ENCODE data around the gene FAM3D.
"Not testable (repeated sequence)": the region's sequence is repeated elsewhere in the genome, so short reads cannot be mapped to it uniquely, and the experiment has no call there.

Gene FAM3D

GRCh38 chr3:58683001-58683458 is 16.5 kb upstream of the FAM3D start:
- DNase-seq: no peak

DNA sequence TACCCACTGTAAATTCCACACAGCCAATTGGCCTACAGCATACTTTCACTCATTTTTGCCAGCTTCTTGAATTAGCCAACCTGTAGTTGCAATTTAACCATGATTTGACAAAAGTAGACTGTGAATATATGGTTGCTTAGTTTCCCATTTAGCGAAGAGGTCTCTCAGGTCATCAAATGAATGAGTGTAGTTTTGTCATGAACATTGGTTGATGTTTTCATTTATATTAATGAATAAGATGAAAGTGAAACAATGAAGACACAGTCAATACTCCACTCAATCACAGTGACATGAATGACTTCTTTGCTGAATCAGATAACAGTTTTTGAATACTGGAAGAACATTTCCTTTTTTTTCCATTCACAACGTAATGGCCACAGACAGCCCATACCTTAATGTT is 15.3 kb upstream of the FAM3D start:
- no peak for DNase-seq

DNA sequence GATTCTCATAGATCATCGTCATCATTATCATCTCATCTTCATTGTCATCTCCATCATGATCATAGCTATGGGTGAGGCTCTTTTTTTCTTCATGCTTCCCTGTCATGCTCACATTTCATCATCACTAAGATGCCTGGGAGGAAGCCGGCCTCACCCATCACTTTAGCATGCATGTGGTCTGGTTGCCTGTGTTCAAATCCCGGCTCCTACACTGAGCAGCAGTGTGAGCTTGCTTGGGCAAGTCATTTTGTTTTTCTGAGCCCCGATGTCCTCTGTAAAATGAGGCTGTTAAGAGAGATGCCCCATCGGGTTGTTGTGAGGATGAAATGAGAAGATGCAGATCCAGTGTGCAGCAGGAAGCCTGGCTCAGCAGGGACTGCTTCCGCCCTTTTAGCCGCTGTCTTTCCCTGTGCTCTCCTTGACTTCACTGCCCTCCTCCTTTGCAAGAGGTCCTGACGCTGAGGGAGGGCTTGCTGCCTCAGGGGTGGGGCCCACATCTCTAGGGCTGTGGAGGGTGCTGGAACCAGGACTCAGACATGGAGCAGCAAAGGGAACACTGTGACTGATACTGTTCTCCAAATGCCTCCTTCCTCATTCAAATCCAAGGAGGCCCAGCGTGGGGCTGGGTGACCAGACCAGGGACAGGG is 14.4 kb upstream of the FAM3D start:
- DNase-seq: no peak

DNA sequence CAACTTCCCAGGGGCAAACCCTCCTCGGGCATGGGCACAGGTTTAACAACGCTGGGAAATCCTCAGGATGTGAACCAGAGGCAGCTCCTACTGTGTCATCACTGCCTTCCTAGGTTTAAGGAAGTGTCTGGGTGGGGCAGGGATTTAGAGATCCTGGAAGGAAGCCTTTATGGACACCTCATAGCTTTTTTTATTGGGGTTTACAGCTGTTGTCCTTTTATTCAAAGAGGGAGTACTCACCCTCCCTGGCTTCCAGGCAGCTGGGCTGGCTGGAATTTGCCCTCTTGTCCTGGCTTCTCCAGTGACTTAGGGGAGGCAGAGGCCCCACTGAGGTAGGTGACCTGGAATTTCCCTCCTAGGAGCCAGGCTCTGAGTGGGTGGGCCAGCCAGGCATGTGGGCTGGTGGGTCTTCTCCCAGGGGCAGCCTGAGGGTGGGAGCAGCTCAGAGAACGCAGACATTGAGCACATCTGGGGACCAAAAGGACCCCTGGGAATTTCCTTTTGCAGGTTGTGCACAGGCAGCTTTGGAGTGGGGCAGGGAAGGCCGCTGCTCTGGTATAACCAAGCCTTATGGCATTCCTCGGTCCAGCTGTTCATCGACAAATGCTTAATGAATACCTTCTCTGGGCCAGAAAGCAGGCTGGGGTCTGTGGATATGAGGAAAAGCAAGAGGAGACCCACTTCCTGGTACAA is 13.5 kb upstream of the FAM3D start:
- DNase-seq: no peak

DNA sequence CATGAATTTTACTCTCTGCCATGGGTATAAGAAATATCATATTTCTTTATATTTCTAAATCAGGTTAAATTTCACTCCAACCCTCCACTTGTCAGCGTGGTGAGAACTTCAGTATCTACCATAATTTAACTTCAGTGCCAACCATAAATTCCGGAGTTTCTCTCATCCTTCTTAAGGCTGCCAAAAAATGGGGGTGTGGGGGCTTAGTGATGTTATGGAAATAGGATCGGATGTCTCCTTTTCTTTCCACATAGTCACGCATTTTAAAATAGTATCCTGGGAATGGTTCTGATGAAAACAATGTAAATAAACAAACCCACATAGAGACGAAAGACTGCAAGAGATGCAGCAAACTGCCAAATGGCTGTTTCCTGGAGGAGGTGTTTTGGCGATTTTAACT is 12.9 kb upstream of the FAM3D start:
- no peak for DNase-seq

DNA sequence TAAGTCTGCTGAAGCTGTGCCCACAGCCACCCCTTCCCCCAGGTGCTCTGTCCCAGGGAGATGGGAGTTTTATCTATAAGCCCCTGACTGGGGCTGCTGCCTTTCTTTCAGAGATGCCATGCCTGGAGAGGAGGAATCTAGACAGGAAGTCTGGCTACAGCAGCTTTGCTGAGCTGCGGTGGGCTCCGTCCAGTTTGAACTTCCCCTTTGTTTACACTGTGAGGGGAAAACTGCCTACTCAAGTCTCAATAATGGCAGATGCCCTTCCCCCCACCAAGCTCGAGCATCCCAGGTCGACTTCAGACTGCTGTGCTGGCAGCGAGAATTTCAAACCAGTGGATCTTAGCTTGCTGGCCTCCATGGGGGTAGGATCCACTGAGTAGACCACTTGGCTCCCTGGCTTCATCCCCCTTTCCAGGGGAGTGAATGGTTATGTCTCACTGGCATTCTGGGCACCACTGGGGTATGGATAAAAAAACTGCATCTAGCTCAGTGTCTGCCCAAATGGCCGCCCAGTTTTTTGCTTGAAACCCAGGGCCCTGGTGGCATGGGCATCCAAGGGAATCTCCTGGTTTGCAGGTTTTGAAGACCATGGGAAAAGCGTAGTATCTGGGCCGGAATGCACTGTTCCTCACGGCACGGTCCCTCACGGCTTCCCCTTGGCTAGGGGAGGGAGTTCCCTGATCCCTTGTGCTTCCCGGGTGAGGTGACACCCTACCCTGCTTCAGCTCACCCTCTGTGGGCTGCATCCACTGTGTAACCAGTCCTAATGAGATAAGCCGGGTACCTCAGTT is 11.8 kb upstream of the FAM3D start:
- not testable (repeated sequence) for DNase-seq

DNA sequence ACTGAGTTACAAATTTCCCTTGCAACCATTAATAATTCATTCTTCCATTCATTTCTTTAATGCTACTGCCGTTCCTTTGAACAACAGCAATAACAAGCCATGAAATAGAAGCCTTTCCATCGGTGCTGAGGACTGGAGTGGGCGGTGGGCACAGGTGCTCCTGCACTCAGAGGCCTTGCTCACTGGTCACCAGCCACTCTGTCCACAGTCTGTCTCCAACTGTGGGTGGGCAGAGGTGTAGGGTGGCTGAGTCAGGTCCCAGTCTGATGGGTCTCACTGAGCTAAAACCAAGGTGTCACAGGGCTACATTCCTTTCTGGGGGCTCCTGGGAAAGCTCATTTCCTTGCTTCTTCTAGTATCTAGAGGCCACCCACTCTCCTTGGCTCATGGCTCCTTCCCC is 6.3 kb upstream of the FAM3D start:
- no peak for DNase-seq

- no peak for DNase-seq
These were observed 5.9 kb upstream of the FAM3D start for GRCh38 chr3:58672451-58672850.

GRCh38 chr3:58670506-58671135 is 4.0 kb upstream of the FAM3D start:
- DNase-seq: no peak

DNA sequence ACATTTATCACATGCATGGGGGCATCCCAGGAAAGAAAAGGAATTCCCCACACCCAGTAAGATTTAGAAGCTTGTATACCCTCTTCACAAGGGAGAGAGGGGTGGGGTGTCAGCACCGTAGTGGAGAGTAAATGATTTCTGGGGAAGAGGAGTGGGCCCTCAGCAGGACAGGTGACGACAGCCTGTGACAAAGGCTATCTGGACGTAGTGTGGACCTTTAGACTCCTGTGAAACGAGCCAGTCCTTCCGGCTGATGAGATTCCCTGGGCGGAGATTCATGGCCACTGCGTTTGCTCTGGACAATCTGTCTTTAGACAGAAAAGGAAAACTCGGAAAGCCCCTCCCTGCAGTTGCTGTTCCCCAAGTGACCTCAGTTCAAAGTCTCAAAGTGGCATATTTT is 1.7 kb upstream of the FAM3D start:
- no peak for DNase-seq

DNA sequence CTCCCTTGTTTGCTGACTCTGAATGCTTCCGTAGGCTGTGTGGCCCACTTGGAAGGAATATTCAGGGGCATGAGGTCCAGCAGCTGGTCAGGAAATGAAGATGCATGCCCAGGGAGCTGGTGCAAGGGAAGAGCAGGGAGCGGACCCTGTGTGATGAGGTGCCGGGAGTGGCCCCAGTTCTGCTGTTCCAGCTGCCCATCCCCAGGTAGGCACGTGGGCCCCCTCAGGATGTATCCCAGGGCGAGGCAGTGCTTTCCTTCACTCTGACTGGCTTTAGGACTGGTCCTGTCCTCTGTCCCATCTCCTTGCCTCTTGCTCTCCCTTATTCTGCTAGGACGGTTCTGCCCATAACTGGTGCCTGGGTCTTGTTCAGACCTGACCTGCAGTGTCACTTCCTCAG is 1.1 kb upstream of the FAM3D start:
- DNase-seq: no peak

- DNase-seq: no peak
These were observed 655 bp upstream of the FAM3D start for GRCh38 chr3:58667229-58667628.

GRCh38 chr3:58665405-58665804 is 1.2 kb downstream of the FAM3D start:
- no peak for DNase-seq

- DNase-seq: no peak
These were observed 2.0 kb downstream of the FAM3D start for GRCh38 chr3:58664611-58665010.

GRCh38 chr3:58661836-58662420 is 4.6 kb downstream of the FAM3D start:
- no peak for DNase-seq

DNA sequence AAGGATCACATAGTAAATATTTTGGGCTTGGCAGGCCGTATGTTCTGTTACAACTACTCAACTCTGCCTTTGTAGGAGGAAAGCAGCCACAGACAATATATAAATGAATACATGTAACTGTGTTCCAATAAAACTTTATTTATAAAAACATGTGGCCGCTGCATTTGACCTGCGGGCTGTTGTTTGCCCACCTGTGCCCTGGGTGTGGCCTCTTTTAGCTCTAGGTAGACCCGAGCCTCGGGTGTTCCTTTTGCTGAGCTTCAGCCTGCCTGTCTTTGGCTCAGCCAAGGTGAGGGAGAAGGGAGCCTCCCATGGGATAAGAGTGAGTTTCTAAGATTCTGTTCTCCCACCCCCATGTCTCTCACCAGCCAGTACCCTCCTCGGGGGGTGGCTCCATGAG is 5.6 kb downstream of the FAM3D start:
- DNase-seq: no peak

DNA sequence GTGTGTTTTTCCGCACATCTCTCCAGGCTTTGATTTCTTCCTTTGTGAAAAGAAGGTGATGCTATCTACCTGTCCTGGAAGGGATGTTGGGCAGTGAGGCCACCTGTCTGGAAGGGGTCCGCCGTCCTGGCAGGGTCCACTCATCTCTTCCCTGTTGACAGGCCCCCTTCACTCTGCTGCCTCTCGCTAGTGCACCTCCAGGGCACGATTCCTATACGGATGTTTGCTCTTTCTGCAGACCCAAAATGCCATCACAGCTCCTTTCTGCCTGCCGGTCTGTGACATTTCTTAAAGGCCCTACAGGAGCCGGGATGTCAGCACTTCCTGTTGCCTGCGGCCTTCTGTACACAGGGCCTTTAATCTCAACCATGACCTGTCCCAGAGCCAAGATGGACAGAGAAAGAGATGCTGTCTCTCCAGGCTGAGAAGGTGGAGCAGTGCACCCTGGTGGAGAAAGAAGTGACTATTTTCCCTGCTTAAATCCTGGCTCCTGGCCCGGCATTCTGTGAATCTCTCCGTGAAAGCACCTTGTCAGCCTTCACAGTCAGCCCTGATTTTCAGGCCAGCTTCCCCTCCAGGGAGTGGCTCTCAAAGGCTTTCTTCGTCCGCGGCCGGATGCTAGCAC is 7.4 kb downstream of the FAM3D start:
- DNase-seq: no peak

DNA sequence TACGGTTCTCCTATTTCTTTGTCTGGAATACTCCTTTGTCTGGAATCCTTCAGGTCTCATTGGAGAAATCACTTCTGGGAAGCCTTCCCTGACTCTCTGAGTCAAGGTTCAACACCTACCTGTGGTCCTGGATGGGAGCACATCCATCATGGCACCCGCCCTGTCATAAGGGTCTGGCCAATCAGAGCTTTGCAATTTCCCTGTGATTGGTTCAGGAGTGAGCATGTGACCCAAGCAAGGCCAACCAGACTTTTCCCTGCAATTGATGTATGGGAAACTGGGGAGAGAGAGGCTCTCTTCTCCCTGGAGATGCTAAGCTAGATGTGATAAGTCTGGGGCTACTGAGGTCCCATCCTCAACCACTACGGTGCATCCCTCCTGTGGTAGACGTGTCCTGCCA is 8.1 kb downstream of the FAM3D start:
- no peak for DNase-seq

GRCh38 chr3:58657571-58658141 is 8.9 kb downstream of the FAM3D start:
- no peak for DNase-seq

DNA sequence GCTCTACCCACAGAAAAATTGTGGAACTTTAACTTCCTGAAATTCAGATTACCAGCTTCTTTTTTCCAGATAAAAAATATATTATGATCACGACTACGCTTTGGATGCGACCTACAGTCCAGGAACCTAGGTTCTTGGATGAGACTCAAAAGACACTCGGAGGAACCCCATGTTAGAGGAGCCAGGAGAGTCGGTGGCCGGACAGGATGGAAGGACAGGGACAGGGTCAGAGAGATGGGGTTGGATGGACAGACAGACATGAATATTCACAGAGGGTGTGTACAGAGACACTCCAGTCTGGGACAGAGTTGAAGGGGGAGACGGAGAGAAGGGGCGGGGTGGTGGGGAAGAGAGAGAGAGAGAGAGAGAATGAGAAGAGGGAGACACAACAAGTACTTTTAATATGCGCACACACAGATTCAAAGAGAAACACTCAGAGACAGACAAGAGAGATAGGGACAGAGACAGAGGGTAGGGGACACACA is 9.5 kb downstream of the FAM3D start:
- DNase-seq: no peak

- no peak for DNase-seq
These were observed 9.9 kb downstream of the FAM3D start for GRCh38 chr3:58656631-58657030.

DNA sequence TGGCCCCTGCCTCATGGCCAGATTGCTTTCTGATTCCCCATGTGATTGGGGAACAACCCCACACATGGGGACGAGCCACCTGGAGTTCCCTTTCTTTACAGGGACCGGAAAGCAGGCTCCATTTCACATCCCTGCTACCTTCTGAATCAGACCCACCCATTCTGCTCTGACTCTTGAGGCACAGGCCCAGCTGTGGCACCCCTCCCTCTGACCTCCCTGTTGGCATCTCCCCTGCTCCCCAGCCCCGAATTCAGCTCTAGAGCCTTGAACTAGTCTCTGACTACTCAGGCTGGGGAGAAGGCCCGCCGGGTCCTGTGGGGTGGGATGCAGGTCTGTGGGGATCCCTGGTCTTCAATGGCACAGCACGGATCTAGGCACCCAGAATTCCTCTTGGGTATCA is 12.1 kb downstream of the FAM3D start:
- DNase-seq: no peak

All from CD4-positive, alpha-beta T cell treated with Interferon alpha-2 for 1 hour (primary cell).